Panc1 (cell line): Measurements from ENCODE around the gene GZF1. TPM values are rescaled to one million over a fixed set of nuclear protein-coding genes. Genes with fewer than 3 reads are reported as not detected.

Source experiments
- ATAC-seq: fragments of 200-7000 bp; cut with Tn5 transposase; 2 replicates; pipeline ENCODE4 v1.9.1; 2020; ENCODE audit warnings: mild to moderate bottlenecking, moderate library complexity
- BruUV-seq: library from RNA; stranded (reverse); fragments of 400-500 nt; replicated peaks from 2 replicates; lab custom pipeline; 2021; lab: Mats Ljungman, UMichigan
- CTCF ChIA-PET: fragments of 300-600 bp; sonication (Branson Sonifier 250); formaldehyde crosslinking; loops from one replicate; lab custom pipeline; 2022; ENCODE audit warnings: antibody characterized with exemption; lab: Charles Lee
- POLR2A ChIA-PET: fragments of 300-600 bp; sonication (Branson Sonifier 250); formaldehyde crosslinking; loops from one replicate; lab custom pipeline; 2022; ENCODE audit warnings: antibody characterized with exemption; lab: Charles Lee
- DNase-seq: peaks from one replicate; pipeline ENCODE4 v3.0.0-alpha.2; 2010; ENCODE audit warnings: low read depth, low spot score
- H3K27ac ChIP-seq: 2 replicates; pipeline ENCODE4 v1.5.1; 2011; ENCODE audit warnings: mild to moderate bottlenecking, low read length, inconsistent platforms
- H3K27me3 ChIP-seq: fragments of 200-500 bp; sonication (Bioruptor generic); 2 replicates; pipeline ENCODE4 v1.6.0; 2014; ENCODE audit warnings: low read length, inconsistent platforms; ENCODE audit not compliant: control insufficient read depth, insufficient read depth
- H3K36me3 ChIP-seq: fragments of 200-500 bp; sonication (Bioruptor generic); 2 replicates; pipeline ENCODE4 v1.5.1; 2014; ENCODE audit warnings: inconsistent platforms, mild to moderate bottlenecking, low read length, moderate library complexity; ENCODE audit not compliant: control insufficient read depth, insufficient read depth
- H3K4me1 ChIP-seq: 2 replicates; pipeline ENCODE4 v1.5.1; 2011; ENCODE audit warnings: inconsistent platforms, mild to moderate bottlenecking, low read length, moderate library complexity; ENCODE audit not compliant: control insufficient read depth, insufficient read depth
- H3K4me3 ChIP-seq, 2 experiments: 2 replicates each; pipeline ENCODE4 v1.5.1; 2011 to 2012; ENCODE audit warnings: low read depth in 2 of 2, low read length in 2 of 2, mild to moderate bottlenecking in 2 of 2, inconsistent platforms in 1 of 2, moderate library complexity in 1 of 2
- H3K9me3 ChIP-seq: fragments of 200-500 bp; sonication (Bioruptor generic); 2 replicates; pipeline ENCODE4 v1.5.1; 2014; ENCODE audit warnings: low read depth, mild to moderate bottlenecking, inconsistent platforms, low read length, moderate library complexity; ENCODE audit not compliant: control insufficient read depth, insufficient read depth
- CTCF ChIP-seq: fragments of 450-650 bp; IDR thresholded peaks from 2 replicates; pipeline ENCODE4 v1.5.1; 2017; ENCODE audit warnings: mild to moderate bottlenecking
- POLR2AphosphoS5 ChIP-seq: IDR thresholded peaks from 2 replicates; pipeline ENCODE4 v1.6.1; 2012; ENCODE audit warnings: mild to moderate bottlenecking, low read depth, low read length, moderate library complexity
- SIN3A ChIP-seq: IDR thresholded peaks from 2 replicates; pipeline ENCODE4 v1.6.1; 2012; ENCODE audit warnings: low read depth, mild to moderate bottlenecking, low read length, moderate library complexity, borderline replicate concordance; ENCODE audit not compliant: insufficient read depth
- TCF7L2 ChIP-seq: IDR thresholded peaks from 2 replicates; pipeline ENCODE4 v1.6.1; 2011; ENCODE audit warnings: mild to moderate bottlenecking, low read depth, low read length, inconsistent platforms
- in situ Hi-C: cut with HindIII; loops from 2 replicates; pipeline ENCODE4 v1.10.0; 2016; ENCODE audit warnings: low sequenced_read_pairs, low pct_unique_long_range_greater_than_20kb
- intact Hi-C: fragments of 100-400 bp; cut with micrococcal nuclease; formaldehyde crosslinking; loops from one replicate; pipeline ENCODE4 v1.10.0; 2022; ENCODE audit not compliant: unreplicated experiment
- total RNA-seq: library from RNA; stranded (reverse); gene quantifications from one replicate; pipeline ENCODE4 v1.2.1, GENCODE V29; 2021; ENCODE audit not compliant: unreplicated experiment
- TF ChIP-seq, protein P1 (sequence below), 2 experiments: IDR thresholded peaks; 2 replicates each; pipeline ENCODE4 v1.6.1; 2011 to 2012; ENCODE audit warnings: low read depth in 2 of 2, control low read depth in 1 of 2, low read length in 1 of 2, mild to moderate bottlenecking in 1 of 2, moderate library complexity in 1 of 2; ENCODE audit not compliant: insufficient read depth in 1 of 2

GZF1 gene
- total RNA-seq, 1 experiment from 2014 or later = 18.0 TPM

- Histone ChIP-seq H3K4me3 (no peak overlapping the region), H3K9me3 (no peaks in the 10 kb centered on the region), H3K27me3 (no peaks in the 10 kb centered on the region), H3K36me3 (no peaks in the 10 kb centered on the region), H3K27ac (no peak overlapping the region), H3K4me1 (no peaks in the 10 kb centered on the region; the same call in 1 of the 2 replicates)
- ATAC-seq (no peak), DNase-seq (no peak)
- in situ Hi-C loops (no loop called here), intact Hi-C loops (no loop called here)
- TF ChIP-seq POLR2AphosphoS5 (no peak), SIN3A (no peak), CTCF (no peak), TCF7L2 (no peak)
- TF ChIP-seq, protein P1, sequence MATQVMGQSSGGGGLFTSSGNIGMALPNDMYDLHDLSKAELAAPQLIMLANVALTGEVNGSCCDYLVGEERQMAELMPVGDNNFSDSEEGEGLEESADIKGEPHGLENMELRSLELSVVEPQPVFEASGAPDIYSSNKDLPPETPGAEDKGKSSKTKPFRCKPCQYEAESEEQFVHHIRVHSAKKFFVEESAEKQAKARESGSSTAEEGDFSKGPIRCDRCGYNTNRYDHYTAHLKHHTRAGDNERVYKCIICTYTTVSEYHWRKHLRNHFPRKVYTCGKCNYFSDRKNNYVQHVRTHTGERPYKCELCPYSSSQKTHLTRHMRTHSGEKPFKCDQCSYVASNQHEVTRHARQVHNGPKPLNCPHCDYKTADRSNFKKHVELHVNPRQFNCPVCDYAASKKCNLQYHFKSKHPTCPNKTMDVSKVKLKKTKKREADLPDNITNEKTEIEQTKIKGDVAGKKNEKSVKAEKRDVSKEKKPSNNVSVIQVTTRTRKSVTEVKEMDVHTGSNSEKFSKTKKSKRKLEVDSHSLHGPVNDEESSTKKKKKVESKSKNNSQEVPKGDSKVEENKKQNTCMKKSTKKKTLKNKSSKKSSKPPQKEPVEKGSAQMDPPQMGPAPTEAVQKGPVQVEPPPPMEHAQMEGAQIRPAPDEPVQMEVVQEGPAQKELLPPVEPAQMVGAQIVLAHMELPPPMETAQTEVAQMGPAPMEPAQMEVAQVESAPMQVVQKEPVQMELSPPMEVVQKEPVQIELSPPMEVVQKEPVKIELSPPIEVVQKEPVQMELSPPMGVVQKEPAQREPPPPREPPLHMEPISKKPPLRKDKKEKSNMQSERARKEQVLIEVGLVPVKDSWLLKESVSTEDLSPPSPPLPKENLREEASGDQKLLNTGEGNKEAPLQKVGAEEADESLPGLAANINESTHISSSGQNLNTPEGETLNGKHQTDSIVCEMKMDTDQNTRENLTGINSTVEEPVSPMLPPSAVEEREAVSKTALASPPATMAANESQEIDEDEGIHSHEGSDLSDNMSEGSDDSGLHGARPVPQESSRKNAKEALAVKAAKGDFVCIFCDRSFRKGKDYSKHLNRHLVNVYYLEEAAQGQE (IDR thresholded peaks at IDR 0.05; ENCODE audit: insufficient read depth in 1 of 2, low read depth in 2 of 2, low read length in 1 of 2) = no peak
- POLR2A ChIA-PET = no interaction called here
- no TSS peak for BruUV-seq
- CTCF ChIA-PET = no interaction called here
Measured at GRCh38 chr20:23408957-23409356, 47.0 kb downstream of the GZF1 start.

DNA sequence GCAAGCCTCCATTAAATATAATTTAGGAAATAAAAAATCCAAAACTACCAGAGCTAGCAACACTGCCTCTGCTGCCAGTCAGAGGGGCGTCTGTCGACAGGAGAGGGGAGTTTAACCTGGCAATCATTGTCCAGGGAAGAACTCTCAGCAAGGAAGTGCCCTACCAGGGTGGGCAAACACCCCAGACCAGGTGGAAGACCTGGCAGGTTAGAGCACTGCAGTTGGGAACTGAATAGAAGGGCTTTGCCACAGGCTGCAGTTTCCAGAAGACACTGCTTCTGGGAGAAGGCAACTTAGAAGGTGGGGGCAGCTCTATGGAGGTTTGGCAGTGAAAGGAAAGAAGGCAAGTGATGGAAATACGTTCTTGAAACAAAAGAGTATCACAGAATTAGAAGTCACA lies 47.8 kb downstream of the GZF1 start:
- no peaks in the 10 kb centered on the region for H3K27me3 ChIP-seq
- no peaks in the 10 kb centered on the region for H3K9me3 ChIP-seq
- no peak for ATAC-seq
- H3K4me1 ChIP-seq = no peaks in the 10 kb centered on the region; the same call in 1 of the 2 replicates
- DNase-seq = no peak
- H3K27ac ChIP-seq = no peak overlapping the region
- CTCF ChIA-PET = no interaction called here
- BruUV-seq = no TSS peak
- in situ Hi-C loops (no loop called here), intact Hi-C loops (no loop called here)
- TF ChIP-seq, protein P1 (IDR thresholded peaks at IDR 0.05; ENCODE audit: insufficient read depth in 1 of 2, low read depth in 2 of 2, low read length in 1 of 2) = no peak
- TF ChIP-seq SIN3A (no peak), CTCF (no peak), POLR2AphosphoS5 (no peak), TCF7L2 (no peak)
- POLR2A ChIA-PET = no interaction called here
- no peak overlapping the region for H3K4me3 ChIP-seq
- H3K36me3 ChIP-seq = no peaks in the 10 kb centered on the region
